Stimulated activated CD4-positive, alpha-beta T cell treated with anti-CD3 and anti-CD28 coated beads, TNF-alpha, amount 100 ng/mL, for 48 hours (primary cell): ENCODE data around the gene KRTAP5-3.
A peak's percentile ranks its signal among the peaks of the same experiment; 100 is the strongest.
"Not testable (repeated sequence)": the region's sequence is repeated elsewhere in the genome, so short reads cannot be mapped to it uniquely, and the experiment has no call there.

Source experiments
- DNase-seq, 3 donors: peaks; one replicate each; pipeline ENCODE4 v3.0.0-alpha.2; 2020; ENCODE audit warnings: low read depth in 3 of 3

The KRTAP5-3 gene

DNA sequence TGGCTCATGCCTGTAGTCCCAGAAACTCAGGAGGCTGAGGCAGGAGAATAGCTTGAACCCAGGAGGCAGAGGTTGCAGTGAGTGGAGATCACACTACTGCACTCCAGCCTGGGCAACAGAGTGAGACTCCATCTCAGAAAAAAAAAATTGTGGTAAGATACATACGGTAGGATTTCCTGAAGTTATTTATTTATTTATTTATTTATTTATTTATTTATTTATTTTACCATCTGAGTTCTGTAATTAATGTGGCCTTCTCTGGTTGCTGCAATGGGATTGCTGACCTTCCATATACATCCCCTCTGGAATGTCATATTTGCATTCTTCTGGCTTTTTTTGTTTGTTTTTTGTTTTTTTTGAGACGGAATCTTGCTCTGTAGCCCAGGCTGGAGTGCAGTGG is 25.4 kb downstream of the KRTAP5-3 start:
- DNase-seq, result not testable (repeated sequence)

DNA sequence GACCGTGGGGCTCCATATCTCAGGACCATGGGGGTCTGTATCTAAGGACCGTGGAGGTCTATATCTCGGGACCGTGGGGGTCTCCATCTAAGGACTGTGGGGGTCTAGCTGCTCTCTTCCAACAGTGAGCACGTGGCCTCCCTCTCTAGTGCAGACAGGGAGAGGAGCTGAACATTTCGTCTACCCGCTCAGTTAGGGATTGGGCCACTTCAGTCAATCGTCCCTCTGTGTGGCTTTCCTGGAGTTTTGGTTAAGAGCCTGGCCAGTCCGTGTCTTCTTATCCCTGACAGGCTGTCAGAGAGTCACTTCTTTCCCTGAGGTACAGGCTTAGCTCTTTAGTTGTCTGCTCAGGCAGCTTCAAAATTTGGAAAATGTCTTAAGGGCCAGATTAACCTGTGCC is 26.3 kb downstream of the KRTAP5-3 start:
- no peak for DNase-seq

DNA sequence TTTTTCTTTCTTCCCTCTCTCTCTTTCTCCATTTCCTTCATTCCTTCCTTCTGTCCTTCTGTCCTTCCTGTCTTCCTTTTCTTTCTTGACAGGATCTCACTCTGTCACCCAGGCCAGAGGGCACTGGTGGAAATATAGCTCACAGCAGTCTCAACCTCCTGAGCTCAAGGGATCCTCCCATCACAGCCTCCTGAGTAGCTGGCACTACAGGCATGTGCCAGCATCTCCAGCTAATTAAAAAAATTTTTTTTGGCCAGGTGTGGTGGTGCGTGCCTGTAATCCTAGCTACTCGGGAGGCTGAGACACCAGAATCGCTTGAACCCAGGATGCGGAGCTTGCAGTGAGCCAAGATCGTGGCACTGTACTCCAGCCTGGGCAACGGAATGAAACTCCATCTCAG is 31.4 kb downstream of the KRTAP5-3 start:
- no peak for DNase-seq

DNA sequence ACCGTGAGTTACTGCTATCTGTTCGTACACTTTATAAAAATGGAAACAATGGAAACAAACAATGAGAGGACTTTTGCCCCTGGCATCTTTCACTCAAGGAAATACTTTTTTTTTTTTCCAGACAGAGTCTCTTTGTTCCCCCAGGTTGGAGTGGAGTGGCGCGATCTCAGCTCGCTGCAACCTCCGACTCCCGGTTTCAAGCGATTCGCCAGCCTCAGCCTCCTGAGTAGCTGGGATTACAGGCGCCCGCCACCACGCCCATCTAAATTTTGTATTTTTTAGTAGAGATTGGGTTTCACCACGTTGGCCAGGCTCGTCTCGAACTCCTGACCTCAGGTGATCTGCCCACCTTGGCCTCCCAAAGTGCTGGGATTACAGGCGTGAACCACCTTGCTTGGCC is 32.5 kb downstream of the KRTAP5-3 start:
- DNase-seq, result not testable (repeated sequence)

DNA sequence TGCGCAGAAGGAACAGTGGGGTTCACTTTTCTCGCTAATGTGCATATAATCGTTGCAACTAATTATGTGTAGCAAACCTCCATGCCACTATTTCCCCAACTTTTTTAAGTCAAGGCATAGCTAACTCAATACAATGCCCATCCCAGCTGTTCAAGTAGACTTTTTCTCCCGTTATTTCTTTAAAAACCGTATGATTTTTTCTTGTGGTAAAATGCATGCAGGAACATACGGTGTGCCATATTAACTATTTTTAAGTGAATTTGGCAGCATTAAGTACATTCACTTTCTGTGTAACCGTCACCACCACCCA is 33.4 kb downstream of the KRTAP5-3 start:
- no peak for DNase-seq

DNA sequence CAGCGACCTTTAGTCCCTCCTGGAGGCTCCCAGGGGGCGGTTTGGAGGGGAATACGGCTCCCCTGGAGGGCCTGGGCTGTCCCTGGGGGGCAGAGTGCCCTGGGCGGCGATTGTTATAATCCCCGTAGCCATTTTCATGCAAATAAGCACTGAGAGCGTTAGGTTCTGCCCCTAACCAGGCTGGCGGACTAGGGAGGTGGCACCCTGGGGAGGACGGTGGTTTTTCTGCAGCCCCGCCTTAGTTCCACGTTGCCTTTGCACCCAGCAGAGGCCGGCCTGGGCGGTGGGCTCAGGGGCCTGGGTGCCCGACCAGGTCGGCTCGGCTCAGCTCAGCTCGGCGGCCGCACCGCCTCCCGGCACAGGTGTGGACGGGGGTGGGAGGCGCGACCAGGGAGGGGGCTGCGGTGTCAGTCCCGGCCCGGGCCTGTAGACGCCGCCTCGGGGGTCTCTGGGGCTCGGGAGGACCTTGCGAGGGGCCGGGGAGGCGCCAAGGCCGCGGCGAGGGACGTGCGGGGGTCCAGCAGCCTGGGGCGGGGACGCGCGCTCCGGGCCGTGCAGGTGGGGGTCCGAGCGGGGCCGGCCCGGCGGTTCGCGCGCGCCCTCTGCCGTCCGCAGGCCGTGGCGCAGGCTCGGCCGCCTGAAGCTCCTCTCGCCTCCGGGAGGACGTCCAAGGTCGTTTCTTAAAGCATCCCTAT is 33.9 kb downstream of the KRTAP5-3 start:
- peak in 1 of 3 donors; percentile 41 for DNase-seq

DNA sequence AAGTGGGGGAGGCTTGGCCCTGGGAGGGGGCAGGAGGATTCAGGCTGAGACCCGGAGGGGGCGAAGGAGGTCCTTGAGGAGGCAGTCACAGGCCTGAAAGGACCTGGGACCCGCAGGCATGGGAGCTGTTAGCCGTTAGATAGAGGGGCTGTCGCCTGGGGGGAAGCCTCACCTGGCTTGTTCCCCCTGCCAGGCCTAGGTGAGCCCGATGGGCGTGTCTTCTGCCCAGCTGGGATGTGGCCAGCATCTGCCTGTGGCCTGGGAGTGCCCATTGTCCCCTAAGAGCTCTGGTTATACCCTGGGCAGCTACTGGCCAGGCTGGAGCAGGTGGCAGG is 34.4 kb downstream of the KRTAP5-3 start:
- no peak for DNase-seq

DNA sequence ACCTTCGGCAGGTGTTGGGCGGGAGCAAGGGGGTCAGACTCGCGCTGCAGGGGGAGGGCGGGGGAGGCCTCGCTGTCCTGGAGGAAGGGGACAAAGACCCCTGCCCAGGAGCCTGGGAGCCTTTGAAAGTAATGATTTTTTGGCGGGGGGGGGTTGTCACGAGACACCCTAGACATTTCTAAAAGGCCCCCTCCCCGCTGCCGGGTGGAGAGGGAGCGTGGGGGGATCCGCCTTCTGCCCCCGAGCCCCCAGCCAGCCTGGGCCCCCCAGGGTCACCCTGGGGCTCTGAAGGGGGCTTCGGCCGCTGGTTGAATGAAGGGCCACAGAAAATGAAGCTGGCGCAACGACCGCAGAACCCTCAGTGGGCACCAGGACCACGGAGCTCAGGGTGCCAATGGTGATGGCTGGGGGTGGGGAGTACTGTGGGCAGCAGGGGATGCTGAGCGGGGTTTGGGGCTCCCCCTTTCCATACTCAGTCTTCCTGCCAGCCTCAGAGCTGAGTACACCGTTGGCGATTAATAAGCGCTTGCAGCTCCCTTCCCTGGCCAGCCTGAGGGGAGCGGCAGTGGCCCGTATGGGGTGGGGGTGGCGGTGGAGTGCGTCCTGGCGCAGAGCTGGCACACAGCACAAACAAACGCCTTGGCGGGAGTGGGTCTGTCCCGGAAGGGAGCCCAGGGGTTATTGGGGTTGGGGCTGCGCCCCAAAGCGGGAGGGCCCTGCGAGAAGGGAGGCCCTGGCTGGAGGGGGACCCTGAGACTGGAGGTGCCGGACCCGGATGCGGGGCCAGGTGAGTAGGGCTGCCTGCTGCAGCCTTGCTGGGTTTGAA is 35.0 kb downstream of the KRTAP5-3 start:
- no peak for DNase-seq

DNA sequence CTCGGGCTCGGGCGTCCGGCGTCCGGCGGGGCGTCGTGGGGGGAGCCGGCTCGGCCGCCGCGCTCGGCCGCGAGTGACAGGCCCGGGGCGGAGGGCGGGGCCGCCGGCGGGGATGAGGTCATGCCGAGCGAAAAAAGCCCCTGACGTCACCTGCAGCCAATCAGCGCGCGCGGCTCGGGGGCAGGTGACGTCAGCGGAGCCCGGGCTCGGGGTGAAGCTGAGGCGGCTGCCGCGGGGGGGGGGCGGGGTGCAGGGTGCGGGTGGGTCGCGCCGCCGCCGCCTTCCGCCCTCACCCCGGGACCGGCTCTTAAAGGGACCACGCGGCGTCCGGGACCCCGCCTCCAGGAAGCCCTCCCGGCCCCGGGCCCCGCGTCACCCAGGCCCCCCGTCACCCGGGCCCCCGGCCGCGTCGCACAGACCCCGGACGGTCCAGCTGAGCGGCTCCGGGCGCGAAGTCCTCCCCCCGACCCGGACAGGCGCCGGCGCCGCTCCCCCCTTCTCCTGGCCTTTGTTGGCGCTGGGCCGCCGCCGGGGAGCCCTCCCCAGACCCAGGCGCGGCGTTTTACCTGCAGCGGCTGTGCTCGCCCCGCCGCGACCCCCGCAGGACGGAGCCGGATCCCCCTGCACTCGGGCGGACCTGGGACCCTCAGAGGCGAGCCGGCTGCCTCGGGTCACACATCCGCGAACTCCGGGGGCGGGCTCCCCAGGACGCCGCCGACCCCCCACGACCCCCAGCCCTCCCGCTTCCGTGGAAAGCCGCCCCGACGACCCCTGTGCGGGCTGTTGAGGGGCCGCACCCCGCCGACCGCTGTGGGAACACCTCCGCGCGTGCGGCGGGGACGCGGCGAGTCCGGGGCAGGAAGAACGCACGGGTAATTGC is 35.8 kb downstream of the KRTAP5-3 start, which contains the start of gene DUSP8:
Gene DUSP8, minus strand, starts transcription at position 75 of the 880 bp plus-strand sequence. CDS start 6,445 bp downstream, outside the sequence.
- DNase-seq, result peak; percentile 78 to 91 (median 81)

DNA sequence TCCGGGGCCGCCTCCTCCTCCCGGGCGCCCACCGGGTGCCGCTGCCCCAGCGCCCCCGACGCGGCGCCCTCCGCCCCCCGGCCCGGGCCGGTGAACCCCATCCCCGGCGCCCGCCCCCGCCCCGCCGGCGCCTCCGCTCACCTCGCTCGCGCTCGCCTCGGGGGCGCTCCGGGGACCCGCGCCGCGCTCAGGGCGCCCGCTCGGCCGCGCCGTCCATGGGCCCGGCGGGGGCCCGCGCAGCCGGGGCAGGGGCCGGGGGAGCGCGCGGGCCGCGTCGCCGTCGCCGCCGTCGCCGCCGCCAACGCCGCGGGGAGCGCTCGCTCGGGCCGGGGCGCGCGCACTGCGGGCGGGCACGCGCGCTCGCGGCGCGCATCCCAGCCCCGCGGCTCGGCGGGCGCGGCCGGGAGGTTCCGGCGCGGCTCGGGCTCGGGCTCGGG is 36.5 kb downstream of the KRTAP5-3 start:
- no peak for DNase-seq

DNA sequence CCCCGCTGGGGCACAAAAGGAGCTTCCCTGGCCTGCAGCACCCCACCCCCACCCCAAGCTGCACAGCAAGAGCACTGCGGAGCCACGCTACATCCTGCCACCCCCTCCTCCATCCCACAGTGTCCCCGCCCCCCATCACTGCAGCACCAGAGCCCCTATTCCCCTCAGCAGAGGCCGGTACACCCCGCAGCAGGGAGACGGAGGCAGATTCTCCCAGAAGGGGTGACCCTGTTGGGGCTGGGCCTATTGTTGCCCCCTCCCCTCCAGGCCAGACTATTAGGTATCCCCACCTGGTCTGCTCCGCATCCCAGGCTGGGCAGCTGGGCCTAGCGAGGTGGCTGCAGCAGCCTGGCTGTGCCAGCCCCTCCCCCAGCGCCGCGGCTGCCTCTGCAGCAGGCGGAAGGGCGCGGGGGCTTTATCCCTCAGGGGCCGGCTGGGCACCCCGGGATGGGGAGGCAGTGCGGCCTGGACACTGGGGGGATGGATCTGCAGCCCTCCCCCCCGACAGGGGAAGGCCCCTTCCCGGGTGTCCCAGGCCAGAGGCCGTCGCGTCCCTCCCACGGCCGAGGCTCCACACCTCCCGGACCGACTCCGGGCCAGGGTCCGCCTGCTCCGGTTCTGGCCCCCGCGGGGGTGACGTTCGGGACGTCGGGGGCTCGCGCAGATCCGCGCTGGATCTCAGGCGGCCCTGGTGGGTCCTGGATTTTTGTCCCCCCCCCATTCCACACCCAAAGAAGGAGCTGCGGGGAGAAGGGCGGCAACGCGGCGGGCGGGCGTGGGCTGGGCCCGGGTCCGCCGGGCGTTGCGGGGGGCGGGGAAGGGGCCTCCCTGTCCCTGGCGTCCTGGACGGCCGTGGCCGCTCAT is 37.1 kb downstream of the KRTAP5-3 start:
- no peak for DNase-seq

DNA sequence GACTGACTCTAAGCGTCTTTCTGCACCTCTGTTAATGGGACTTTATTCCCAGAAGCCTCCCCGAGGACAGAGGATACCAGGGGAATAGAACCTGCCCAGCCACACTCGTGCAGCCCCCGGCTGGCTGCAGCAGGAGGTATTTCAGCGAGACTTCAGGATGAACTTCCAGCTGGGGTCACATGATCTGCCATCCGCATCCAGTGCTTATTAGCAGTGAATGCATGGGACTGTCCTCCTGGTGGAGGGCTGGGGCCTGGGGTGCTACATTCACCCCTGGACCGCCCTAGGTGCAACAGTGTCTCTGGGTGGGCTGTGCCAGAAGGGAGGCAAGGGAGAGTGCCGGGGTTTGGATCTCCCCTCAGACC is 37.8 kb downstream of the KRTAP5-3 start:
- DNase-seq, result no peak

DNA sequence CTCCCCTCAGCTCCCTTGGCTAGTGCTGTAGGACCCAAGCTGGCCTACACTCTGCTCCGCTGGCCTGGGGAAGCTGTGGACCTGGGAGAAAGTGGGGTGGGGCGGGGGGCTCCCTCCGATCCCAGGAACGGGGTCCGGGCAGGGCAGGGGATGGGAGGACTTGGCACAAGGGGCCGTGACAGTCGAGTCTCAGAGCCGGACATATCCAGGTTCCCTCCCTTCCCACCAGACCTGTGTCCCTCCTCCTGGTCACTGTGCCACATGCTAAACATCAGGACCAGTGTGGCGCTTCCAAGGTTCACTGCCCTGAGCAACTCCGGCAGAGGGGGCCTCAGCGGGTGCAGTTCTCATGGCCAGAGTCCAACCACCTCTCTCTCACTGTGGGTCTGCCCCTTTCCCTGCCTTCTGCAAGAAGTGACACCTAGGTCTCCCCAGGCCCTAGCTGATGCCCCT is 38.2 kb downstream of the KRTAP5-3 start:
- no peak for DNase-seq

DNA sequence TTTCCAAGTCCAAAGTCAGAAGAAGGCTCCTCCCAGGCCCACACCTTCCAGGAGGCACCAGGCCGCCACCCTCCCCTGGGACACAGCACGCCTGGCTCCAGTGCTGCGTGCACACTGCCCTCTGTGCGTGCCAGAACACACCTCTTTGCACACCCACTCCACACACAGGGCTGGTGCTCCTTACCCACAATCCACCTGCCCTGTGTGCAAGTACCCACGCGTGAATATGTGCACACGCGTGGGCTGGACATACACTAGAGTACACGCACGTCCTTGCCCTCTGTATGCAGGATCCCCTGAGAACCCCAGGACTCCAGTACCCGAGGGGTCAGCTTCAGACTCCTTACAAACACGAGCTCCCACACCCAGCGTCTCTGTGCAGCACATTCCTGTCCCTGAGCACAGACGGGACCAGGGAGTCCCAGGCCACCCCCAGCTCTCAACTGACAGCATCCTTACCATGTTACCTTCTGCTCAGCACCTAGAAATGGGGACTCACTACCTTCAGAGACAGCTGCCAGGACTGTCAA is 38.9 kb downstream of the KRTAP5-3 start:
- no peak for DNase-seq

DNA sequence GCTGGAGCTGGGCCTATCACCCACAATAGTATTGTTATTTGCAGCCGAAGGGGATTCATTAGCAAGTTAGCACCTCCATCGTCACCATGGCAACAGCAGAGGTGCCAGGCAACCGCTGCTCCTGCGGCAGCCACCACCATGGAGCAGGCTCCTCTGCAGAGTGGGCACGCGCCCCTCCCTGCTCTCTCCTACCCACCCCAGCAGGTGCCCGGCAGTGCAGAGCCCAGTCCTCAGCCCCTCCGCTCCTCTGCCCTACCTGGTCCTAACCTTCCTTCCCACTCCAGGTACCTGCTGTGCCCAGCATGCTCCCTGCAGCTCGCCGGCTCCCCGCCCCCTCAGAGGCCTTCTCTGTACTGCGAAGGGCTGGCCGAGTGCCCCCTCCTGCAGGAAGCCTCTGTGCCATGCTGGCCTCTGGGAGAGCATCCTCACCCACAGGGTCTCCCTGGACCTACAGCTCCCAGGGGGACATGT is 39.8 kb downstream of the KRTAP5-3 start:
- DNase-seq, result no peak

DNA sequence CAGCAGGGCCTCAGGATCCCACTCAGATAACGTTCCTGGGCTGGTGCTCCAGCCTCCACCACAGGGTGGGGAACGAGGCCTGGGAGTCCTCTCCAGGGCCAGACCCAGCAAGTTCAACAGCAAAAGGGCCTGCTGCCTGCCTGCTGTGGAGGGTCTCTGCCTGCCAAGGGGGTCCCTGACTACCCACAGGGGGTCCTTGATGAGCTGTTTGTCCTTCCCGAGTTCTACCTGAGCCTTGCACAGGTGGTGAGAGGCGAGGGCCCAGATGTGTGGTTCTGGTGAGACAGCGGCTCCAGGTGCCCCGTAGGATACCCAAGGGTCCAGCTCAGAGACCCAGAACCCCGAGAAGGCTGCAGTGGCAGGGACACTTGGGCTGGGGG is 40.6 kb downstream of the KRTAP5-3 start:
- no peak for DNase-seq

DNA sequence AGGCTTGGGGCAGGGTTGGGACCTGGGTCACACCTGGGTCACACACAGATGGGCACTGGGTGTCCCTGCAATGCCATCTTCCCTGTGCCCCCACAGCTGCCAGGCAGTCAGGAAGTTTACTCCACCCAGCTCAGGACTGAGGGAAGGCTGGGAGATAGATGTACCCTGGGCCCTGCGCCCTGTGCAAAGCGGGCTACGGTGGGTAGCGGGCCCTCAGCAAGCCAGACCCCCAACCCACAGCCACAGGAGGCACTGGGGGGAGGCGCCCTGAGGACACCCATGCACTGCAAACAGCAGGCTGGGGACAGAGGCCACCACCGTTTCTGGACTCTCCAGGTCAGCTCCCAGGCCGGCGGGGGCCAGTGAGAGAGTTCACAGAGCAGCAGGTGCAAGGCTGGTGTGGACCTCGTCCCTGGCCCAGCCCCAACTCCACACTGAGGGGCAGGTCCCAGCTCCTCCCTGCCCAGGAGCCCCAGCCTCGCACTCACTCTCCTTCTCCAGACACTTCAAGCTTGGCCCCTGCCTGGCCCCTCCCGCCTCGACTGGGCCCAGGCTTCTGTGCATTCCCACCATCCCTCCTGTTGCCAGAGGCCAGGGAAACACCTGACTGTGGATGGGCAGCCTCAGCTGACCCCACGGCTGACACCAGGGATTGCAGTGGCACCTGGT is 41.1 kb downstream of the KRTAP5-3 start:
- DNase-seq, result no peak

DNA sequence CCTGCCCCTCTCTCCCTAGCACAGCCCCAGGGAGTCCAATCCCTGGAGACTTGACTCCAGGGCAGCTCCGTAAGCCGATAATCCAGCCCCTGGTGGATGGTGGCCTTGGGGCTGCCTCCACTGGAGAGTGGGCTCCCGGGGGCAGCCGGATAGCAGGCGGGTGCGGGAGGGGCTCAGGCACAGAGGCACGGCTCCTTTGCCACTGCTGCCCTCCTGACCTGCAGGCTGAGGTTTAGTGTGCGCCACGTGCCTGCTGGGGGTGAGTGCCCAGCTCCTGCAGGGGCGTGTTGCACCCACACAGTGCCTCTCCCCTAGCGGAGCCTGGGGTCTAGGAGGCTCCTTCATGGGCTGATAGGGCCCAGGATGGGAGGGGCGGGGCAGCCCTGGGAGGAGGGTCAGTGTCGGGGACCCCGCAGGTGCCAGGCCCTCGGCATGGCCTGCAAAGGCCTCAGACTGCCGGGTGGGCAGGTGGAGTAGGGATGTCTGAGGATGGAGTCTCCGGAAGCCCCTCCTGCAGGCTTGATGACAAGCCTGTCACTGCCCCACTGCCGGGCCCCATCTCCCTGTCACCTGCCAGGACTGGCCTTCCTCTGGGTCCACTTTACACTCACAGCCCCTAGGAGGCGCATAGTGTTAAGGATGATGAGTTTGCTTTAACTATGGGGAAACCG is 41.7 kb downstream of the KRTAP5-3 start:
- DNase-seq, result no peak

DNA sequence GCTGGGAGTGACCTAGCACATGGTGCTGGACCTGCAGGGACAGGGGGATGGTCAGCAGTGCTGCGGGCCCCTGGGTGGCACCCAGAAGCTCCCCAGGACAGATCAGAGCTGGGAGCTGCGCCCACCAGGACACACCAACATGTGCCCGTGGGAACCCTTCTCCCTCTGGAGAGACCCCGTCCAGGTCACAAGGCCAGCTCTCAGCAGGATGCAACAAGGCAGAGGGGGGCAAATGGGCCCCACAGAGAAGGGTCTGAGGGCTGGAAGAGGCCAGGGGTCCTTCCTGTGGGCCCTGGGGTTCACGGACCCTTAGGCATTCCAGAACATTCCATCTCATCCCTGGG is 42.4 kb downstream of the KRTAP5-3 start:
- DNase-seq, result no peak
